Osteocyte (in vitro differentiated cells): ENCODE measurements around the gene VPS9D1. TPM values are rescaled to one million over a fixed set of nuclear protein-coding genes. Genes with fewer than 3 reads are reported as not detected.

ENCODE experiments used
- DNase-seq: peaks from one replicate; pipeline ENCODE4 v3.0.0; 2021; ENCODE audit warnings: mixed read lengths; ENCODE audit not compliant: unreplicated experiment; ENCODE audit errors: extremely low spot score
- H3K27ac Mint-ChIP-seq: one replicate; pipeline ENCODE4 v1.8.0; 2021; ENCODE audit warnings: mild to moderate bottlenecking, mixed read lengths; ENCODE audit not compliant: unreplicated experiment
- H3K27me3 Mint-ChIP-seq: one replicate; pipeline ENCODE4 v1.8.0; 2021; ENCODE audit warnings: mixed read lengths; ENCODE audit not compliant: unreplicated experiment
- H3K36me3 Mint-ChIP-seq: one replicate; pipeline ENCODE4 v1.8.0; 2021; ENCODE audit warnings: mixed read lengths; ENCODE audit not compliant: unreplicated experiment
- H3K4me1 Mint-ChIP-seq: one replicate; pipeline ENCODE4 v1.8.0; 2021; ENCODE audit warnings: mixed read lengths; ENCODE audit not compliant: unreplicated experiment
- H3K4me3 Mint-ChIP-seq: one replicate; pipeline ENCODE4 v1.8.0; 2021; ENCODE audit warnings: mild to moderate bottlenecking, moderate library complexity, mixed read lengths; ENCODE audit not compliant: unreplicated experiment
- H3K9me3 Mint-ChIP-seq: one replicate; pipeline ENCODE4 v1.8.0; 2021; ENCODE audit warnings: mixed read lengths; ENCODE audit not compliant: unreplicated experiment
- total RNA-seq: library from RNA; stranded (reverse); gene quantifications from 2 replicates; pipeline ENCODE4 v1.2.1, GENCODE V29; 2021
- TF ChIP-seq, protein P1 (sequence below): fragments of 200-600 bp; sonication (generic); IDR thresholded peaks from 2 replicates; pipeline ENCODE4 v1.5.0; 2021; ENCODE audit warnings: antibody characterized with exemption, mild to moderate bottlenecking, moderate library complexity

VPS9D1 gene
- total RNA-seq, 1 donor from 2014 or later, result 22.0 TPM

DNA sequence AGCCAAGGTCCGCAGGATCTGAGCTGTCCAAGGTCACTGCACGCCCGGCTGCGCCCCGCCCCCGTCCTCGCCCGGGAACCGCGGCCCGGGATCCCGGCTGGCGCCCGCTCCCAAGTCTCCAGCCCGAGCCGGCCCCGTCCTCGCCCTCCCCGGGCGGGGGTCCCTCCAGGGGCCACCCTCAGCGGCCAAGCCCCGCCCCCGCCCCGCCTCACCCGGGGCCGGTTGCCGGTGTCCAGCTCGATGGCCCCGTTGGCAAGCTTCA, 216 bp downstream of the VPS9D1 start:
- H3K27me3 Mint-ChIP-seq, result no peaks in the 10 kb centered on the region

DNA sequence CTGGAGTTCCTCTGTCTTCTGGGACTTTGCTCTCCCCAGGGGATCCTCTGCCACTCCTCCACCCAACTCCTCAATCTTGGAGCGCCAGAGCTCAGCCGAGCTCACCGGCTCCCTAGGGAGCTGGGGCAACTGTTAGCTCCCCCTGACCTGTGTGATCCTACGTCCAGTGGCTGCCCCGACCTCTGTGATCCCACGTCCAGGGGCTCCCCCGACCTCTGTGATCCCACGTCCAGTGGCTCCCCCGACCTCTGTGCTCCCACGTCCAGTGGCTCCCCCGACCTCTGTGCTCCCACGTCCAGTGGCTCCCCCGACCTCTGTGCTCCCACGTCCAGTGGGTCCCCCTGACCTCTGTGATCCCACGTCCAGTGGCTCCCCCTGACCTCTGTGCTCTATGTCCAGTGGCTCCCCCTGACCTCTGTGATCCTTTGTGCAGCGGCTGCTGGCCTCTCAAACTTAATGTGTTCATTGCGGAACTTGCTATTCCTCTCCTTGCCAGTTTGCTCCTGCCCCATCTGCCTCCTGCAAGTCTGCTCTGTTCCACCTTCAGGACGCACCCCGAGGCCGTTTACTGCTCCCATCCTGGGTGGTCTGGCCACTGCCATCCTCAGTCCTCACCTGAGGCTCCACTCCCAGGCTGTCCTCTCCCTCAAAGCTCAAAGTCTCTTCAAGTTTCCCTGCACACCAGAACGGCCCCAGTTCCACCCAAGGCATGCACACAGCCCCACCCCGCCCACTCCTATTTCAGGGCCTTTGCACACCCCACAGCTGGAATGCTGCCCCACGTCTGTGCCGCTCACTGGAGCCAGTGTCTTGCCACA, 2.8 kb downstream of the VPS9D1 start:
- no peak overlapping the region for H3K4me3 Mint-ChIP-seq

More for the DNA sequence above, 216 bp downstream of the VPS9D1 start:
- Mint-ChIP-seq H3K4me1 (peaks cover 21% of the 10 kb centered on the region), H3K4me3 (peak overlapping the region; percentile 75), H3K27ac (peak overlapping the region; percentile 63), H3K9me3 (no peaks in the 10 kb centered on the region), H3K36me3 (peaks cover 7% of the 10 kb centered on the region)
- no peak for DNase-seq
- TF ChIP-seq, protein P1, sequence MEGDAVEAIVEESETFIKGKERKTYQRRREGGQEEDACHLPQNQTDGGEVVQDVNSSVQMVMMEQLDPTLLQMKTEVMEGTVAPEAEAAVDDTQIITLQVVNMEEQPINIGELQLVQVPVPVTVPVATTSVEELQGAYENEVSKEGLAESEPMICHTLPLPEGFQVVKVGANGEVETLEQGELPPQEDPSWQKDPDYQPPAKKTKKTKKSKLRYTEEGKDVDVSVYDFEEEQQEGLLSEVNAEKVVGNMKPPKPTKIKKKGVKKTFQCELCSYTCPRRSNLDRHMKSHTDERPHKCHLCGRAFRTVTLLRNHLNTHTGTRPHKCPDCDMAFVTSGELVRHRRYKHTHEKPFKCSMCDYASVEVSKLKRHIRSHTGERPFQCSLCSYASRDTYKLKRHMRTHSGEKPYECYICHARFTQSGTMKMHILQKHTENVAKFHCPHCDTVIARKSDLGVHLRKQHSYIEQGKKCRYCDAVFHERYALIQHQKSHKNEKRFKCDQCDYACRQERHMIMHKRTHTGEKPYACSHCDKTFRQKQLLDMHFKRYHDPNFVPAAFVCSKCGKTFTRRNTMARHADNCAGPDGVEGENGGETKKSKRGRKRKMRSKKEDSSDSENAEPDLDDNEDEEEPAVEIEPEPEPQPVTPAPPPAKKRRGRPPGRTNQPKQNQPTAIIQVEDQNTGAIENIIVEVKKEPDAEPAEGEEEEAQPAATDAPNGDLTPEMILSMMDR, result no peak

DNA sequence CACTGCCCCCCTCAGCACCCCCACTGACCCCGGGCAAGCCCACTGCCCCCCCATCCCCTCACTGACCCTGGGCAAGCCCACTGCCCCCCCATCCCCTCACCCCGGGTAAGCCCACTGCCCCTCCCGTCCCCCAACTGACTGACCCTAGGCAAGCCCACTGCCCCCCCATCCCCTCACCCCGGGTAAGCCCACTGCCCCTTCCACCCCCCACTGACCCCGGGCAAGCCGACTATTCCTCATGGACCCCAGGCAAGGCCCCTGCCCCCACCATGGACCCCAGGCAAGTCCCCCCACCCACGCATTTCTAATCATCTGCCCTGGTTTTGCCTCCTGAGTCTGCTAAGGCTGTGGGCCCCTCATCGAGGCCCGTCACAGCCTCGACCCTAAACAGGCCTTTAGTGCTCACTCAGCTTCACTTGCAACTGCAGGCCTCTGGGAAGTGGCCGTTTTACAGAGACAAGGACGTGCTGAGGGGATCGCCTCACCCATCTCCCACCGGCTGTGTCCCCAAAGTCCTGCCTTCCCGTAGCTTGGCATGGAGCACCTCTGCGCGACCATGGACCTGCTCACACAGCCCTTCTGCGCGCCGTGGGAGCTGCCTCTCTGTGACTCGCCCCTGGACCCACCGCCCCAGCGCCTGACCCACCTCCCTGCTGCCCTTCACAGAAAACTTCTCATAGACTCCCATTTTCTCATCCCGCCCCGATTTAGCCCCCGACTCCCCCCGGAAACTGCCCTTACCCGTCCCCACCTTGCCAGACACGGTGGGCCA, 3.6 kb downstream of the VPS9D1 start:
- no peak overlapping the region for H3K4me3 Mint-ChIP-seq
- H3K36me3 Mint-ChIP-seq, result peaks cover 3% of the 10 kb centered on the region
- no peak overlapping the region for H3K27ac Mint-ChIP-seq
- H3K9me3 Mint-ChIP-seq, result no peaks in the 10 kb centered on the region
- H3K27me3 Mint-ChIP-seq, result no peaks in the 10 kb centered on the region
- TF ChIP-seq, protein P1, result no peak
- peaks cover 11% of the 10 kb centered on the region for H3K4me1 Mint-ChIP-seq
- no peak for DNase-seq

More for the DNA sequence above, 2.8 kb downstream of the VPS9D1 start:
- Mint-ChIP-seq H3K4me1 (peaks cover 17% of the 10 kb centered on the region), H3K36me3 (peaks cover 6% of the 10 kb centered on the region), H3K27ac (no peak overlapping the region), H3K27me3 (no peaks in the 10 kb centered on the region), H3K9me3 (no peaks in the 10 kb centered on the region)
- no peak for DNase-seq
- TF ChIP-seq, protein P1, result no peak

DNA sequence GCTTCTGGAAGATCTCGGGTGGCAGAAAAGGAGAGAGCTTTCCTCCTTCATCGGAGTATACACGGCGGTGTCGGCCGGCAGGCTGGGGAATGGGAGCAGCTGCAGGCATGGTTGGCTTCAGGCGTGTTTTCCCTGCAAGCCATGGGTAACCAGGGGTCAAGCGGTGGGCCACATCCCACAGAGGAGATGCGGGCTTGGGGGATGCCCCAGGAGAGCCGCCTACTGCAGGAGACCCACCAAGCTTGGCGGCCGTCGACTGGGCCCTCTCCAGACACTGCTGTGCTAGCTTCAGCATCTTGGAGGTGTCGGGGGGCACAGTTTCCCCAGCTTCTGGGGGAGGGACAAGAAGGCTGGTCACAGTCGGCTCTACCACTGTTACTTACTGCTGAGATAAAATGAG, 4.2 kb downstream of the VPS9D1 start:
- Mint-ChIP-seq H3K36me3 (peaks cover 3% of the 10 kb centered on the region), H3K27ac (no peak overlapping the region), H3K4me3 (no peak overlapping the region), H3K9me3 (no peaks in the 10 kb centered on the region), H3K4me1 (peaks cover 11% of the 10 kb centered on the region), H3K27me3 (no peaks in the 10 kb centered on the region)
- TF ChIP-seq, protein P1, result no peak
- DNase-seq, result no peak

DNA sequence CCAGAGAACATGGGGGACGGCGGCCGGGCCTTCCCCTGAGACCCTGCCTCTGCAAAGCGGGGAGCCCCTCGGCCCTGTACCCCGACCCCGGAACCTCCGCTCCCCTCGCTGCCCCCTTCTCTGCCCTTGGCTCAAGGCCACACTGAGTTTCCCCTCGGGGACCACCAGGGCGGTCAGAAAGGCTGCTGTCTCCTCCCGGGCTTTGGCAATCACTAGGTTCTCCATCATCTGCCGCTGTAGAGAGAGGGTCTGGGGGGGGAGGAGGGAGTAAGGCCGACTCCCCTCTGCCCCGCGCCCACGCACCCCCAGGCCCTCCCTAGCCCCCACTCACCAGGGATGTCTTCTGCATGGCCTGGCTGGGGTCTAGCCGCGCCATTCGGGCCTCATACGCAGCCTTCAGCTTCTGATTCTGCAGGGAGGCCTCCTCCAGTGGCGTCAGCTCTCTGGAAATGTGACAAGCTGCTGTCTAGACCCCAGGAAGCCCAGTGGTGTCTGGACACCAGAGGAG, 8.4 kb downstream of the VPS9D1 start:
- Mint-ChIP-seq H3K27ac (no peak overlapping the region), H3K36me3 (peaks cover 3% of the 10 kb centered on the region), H3K4me1 (no peaks in the 10 kb centered on the region), H3K4me3 (no peak overlapping the region), H3K27me3 (no peaks in the 10 kb centered on the region), H3K9me3 (no peaks in the 10 kb centered on the region)
- TF ChIP-seq, protein P1, result no peak
- no peak for DNase-seq
